T1000 (cell line): ENCODE data around the gene TAGLN2.
A peak's percentile ranks its signal among the peaks of the same experiment; 100 is the strongest.

Experiments used
- DNase-seq: peaks from one replicate; lab custom pipeline; 2025; ENCODE audit warnings: mixed read lengths; lab: John Stamatoyannopoulos, UW

The TAGLN2 gene

DNA sequence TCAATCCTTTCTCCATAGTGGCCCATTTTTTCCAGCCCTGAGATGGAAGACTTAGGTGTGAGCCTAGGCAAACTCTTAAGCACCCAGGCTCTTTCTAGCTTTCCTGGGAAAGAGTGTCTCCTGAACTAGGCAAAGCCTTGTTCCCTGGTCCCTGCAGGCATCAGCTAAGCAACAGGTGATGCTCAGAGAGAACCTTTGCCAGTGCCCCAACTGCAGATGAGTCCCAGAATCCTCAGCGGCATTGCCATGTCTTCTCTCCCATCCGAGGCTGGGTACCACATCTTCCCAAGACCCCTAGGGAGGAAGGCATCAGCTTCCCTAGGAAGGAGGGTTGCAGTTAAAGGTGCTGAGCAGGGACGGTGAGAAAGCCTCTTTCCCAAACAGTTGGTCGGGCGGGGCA lies 54.6 kb downstream of the TAGLN2 start:
- no peak for DNase-seq

DNA sequence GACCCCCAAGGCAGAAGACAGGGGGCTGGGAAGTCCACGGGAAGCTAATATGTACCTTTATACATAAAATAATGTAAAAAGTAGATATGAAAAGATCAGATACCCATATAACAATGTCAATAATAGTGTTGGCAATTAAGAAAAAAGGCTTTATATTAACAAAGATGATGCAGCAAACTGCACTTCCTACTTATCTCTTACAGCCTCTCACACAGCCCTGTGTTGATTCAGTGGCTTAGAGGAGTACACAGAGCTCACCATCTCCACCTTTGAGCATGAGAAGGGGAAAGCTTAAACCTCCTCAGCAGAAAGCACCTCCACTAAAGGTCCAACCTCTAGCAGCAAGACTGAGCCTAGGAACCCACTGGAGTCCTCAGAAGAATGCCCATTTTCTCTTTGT lies 55.7 kb downstream of the TAGLN2 start:
- no peak for DNase-seq

DNA sequence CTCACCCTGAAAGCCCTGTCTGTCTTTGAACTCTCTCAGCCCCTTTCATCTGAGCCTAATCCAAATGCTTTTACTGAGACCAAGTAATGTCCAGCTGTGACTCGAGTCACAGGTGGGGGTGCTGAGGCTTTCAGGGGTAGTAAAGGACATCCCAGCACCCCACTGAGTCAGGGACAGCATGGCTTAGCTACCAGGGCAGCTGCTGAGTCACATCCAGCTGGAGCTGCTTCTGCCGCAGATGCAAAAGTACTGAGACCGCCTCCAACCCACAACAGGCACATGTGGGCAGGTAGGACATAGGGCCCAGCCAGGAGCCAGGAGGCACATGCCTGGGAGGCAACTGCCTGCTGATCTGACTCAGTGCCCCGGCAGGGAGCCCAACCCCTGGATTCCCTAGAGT lies 56.1 kb downstream of the TAGLN2 start:
- peak; percentile 25 for DNase-seq

DNA sequence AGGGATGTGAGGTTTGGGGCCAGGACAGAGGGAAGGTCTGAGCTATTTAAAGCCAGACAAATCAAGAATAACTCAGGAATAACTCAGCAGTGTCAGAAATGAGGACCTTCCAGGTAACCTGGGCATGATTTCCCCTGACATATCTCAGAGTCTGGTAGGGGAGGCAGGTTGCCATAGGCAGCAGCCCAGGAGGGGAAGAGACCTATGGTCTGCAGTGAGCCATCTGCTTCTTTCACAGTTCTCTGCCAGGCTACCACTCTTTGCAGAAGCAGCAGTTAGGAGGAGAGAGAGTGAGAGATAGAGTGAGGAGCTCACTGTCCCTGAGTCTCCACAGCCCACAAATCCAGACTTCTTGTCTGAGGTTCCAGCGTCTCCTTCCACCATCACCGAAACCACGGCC lies 56.5 kb downstream of the TAGLN2 start:
- DNase-seq: no peak
